NCI-H146 (cell line): ENCODE measurements around the gene KIRREL1.

Experiments
- DNase-seq: peaks from one replicate; lab custom pipeline; 2025; lab: John Stamatoyannopoulos, UW

Gene KIRREL1

DNA sequence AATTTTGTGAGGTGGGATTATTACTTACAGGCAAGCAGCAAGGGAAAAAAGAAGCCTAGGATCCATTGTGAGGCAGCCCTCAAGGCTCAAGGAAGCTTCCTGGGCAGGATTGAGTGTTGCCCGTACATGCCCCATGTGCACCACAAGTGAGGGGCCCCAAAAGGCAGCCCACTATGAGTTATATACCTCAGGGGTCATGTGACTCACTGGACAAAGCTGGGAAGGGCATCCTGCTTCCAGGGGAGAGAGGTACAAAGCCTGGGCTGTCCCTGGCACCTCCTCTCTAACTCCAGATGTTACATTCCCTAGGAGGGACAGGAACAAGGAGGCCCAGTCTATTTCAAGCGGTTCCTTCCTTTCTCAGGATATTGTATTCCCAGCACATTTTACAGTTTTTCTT lies 153.3 kb downstream of the KIRREL1 start:
- no peak for DNase-seq

DNA sequence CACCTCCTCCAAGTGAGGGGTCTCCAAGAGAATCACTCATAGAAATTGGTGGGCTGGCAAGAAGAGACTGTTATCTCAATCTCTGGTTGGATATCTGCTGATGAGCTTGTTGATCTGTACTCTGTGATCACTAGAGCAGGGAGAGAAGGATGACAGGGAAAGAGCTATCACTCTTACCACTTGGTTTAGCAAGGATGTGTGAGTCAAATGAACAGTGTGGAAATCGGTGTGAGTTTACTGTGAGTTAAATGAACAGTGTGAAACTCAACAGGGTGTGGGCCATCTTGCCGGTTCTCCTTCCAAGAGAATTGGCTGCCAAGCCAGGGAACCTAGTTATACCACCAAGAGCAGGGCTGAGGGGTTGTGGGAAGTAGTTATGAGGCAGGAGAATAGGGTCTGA lies 154.0 kb downstream of the KIRREL1 start:
- DNase-seq, result no peak

DNA sequence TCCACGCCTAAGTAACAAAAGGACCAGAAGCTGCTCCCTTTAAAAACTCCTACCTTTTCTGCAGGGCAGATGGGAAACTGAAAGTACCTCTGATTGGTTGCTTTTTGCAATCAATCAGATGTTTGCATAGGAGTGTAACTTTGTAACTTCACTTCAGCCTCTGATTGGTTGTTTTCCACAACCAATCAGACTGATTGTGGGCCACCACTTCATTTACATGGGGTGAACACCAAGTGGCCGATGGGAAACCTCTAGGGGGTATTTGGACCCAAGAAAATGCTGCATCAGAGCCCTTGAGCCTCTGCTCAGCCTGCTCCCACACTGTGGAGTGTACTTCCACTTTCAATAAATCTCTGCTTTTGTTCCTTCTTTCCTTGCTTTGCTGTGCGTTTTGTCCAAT lies 154.4 kb downstream of the KIRREL1 start:
- DNase-seq, result no peak

DNA sequence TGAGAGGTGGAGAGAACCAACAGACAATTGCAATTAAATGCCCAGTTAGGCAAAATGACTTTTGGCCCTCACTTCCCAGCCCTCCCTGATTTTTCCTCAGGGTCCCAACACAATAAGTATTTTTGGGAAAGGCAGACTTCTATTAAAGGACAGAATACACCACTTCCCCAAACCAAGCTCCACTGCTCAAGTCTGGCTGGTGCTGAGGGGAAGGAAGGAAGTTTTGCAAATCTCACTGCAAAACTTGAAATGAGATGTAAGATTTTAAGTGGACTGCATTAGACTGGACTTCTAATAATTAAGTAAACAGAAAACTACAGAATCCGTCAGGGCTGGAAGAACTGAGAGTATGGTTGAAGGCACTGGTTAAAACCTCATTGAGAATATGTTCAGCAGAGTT lies 155.0 kb downstream of the KIRREL1 start:
- no peak for DNase-seq

DNA sequence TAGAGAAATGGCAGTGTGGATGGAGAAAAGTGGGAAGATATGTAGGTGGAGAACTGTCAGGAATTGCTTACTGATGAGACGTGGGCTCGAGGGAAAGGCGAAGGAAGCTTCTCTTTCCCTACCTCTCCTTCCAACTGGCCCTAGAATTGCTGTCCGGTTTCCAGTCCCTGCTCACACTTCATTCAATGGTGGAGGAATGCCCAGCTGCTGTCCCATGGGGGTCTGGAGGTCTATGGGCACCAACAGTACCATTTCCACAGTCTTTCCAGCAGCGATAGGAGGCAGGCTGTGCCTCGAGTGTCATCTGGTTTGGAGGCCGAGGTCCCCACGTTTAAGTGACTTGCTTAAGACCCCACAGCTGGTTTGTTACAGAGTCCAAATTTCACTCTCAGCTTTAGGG lies 155.7 kb downstream of the KIRREL1 start:
- no peak for DNase-seq
